Muscle layer of colon (tissue), 2 donors: Measurements from ENCODE around the gene CRNN.

Experiments
- H3K27ac ChIP-seq: one replicate; pipeline ENCODE4 v1.7.0; 2013; ENCODE audit warnings: low read depth, mild to moderate bottlenecking, low read length, moderate library complexity
- H3K27me3 ChIP-seq, 2 donors: one replicate each; pipeline ENCODE4 v1.7.0; 2013; ENCODE audit warnings: low read length in 2 of 2, mild to moderate bottlenecking in 2 of 2; ENCODE audit not compliant: insufficient read depth in 2 of 2, control insufficient read depth in 1 of 2
- H3K36me3 ChIP-seq: one replicate; pipeline ENCODE4 v1.7.0; 2013; ENCODE audit warnings: mild to moderate bottlenecking, low read length; ENCODE audit not compliant: insufficient read depth
- H3K4me1 ChIP-seq: one replicate; pipeline ENCODE4 v1.7.0; 2013; ENCODE audit warnings: mild to moderate bottlenecking, low read length; ENCODE audit not compliant: insufficient read depth
- H3K4me3 ChIP-seq, 2 donors: one replicate each; pipeline ENCODE4 v1.7.0; 2013; ENCODE audit warnings: low read length in 2 of 2, low read depth in 1 of 2, mild to moderate bottlenecking in 1 of 2, moderate library complexity in 1 of 2
- H3K9ac ChIP-seq: one replicate; pipeline ENCODE4 v1.7.0; 2013; ENCODE audit warnings: low read length
- H3K9me3 ChIP-seq: one replicate; pipeline ENCODE4 v1.7.0; 2013; ENCODE audit warnings: mild to moderate bottlenecking, low read length
- donor health status: abdominal sarcoma.
- donor health status: Adenocarcinoma of cecum.

Gene CRNN

GRCh38 chr1:152413909-152414308 is at the start of gene CRNN:
Gene CRNN, minus strand, starts transcription at chr1:152414263. Its CDS starts 2,030 bp downstream, at chr1:152412233.
- Histone ChIP-seq H3K9ac (no peak within 1 kb of the TSS), H3K4me1 (peaks cover 12% of the 10 kb centered on the region), H3K27ac (no peak within 1 kb of the TSS), H3K36me3 (no peaks in the 10 kb centered on the region), H3K4me3 (no peak within 1 kb of the TSS), H3K9me3 (no peaks in the 10 kb centered on the region), H3K27me3 (no peaks in the 10 kb centered on the region)

GRCh38 chr1:152462636-152463035 is 48.6 kb upstream of the CRNN start:
- no peaks in the 10 kb centered on the region for H3K27me3 ChIP-seq
- no peak overlapping the region for H3K27ac ChIP-seq
- H3K4me1 ChIP-seq: peaks cover 14% of the 10 kb centered on the region
- H3K9ac ChIP-seq: no peak overlapping the region
- H3K9me3 ChIP-seq: no peaks in the 10 kb centered on the region
- no peak overlapping the region for H3K4me3 ChIP-seq
- no peaks in the 10 kb centered on the region for H3K36me3 ChIP-seq

GRCh38 chr1:152461544-152461943 is 47.5 kb upstream of the CRNN start:
- H3K4me3 ChIP-seq: no peak overlapping the region
- no peaks in the 10 kb centered on the region for H3K36me3 ChIP-seq
- H3K27me3 ChIP-seq: no peaks in the 10 kb centered on the region
- H3K27ac ChIP-seq: no peak overlapping the region
- H3K9ac ChIP-seq: no peak overlapping the region
- no peaks in the 10 kb centered on the region for H3K9me3 ChIP-seq
- peaks cover 14% of the 10 kb centered on the region for H3K4me1 ChIP-seq

- Histone ChIP-seq H3K4me1 (peaks cover 14% of the 10 kb centered on the region), H3K4me3 (no peak overlapping the region), H3K9me3 (no peaks in the 10 kb centered on the region), H3K27me3 (no peaks in the 10 kb centered on the region), H3K36me3 (no peaks in the 10 kb centered on the region), H3K9ac (no peak overlapping the region), H3K27ac (no peak overlapping the region)
These were observed 46.5 kb upstream of the CRNN start for GRCh38 chr1:152460529-152460899.

- Histone ChIP-seq H3K9ac (no peak overlapping the region), H3K4me3 (no peak overlapping the region)
These were observed 45.8 kb upstream of the CRNN start for GRCh38 chr1:152459596-152460528.

GRCh38 chr1:152458384-152459185 is 44.5 kb upstream of the CRNN start:
- no peak overlapping the region for H3K9ac ChIP-seq
- H3K4me3 ChIP-seq: no peak overlapping the region
- H3K36me3 ChIP-seq: no peaks in the 10 kb centered on the region
- H3K4me1 ChIP-seq: peaks cover 14% of the 10 kb centered on the region
- no peaks in the 10 kb centered on the region for H3K27me3 ChIP-seq
- H3K9me3 ChIP-seq: no peaks in the 10 kb centered on the region
- H3K27ac ChIP-seq: no peak overlapping the region

More at GRCh38 chr1:152459596-152460528, 45.8 kb upstream of the CRNN start:
- H3K27ac ChIP-seq: no peak overlapping the region
- peaks cover 14% of the 10 kb centered on the region for H3K4me1 ChIP-seq
- no peaks in the 10 kb centered on the region for H3K36me3 ChIP-seq
- no peaks in the 10 kb centered on the region for H3K27me3 ChIP-seq
- H3K9me3 ChIP-seq: no peaks in the 10 kb centered on the region

GRCh38 chr1:152457561-152457960 is 43.5 kb upstream of the CRNN start:
- Histone ChIP-seq H3K36me3 (no peaks in the 10 kb centered on the region), H3K4me1 (peaks cover 14% of the 10 kb centered on the region), H3K27ac (no peak overlapping the region), H3K4me3 (no peak overlapping the region), H3K9ac (no peak overlapping the region), H3K27me3 (no peaks in the 10 kb centered on the region), H3K9me3 (no peaks in the 10 kb centered on the region)

- Histone ChIP-seq H3K9ac (no peak overlapping the region), H3K27ac (no peak overlapping the region), H3K4me1 (peaks cover 14% of the 10 kb centered on the region), H3K36me3 (no peaks in the 10 kb centered on the region), H3K27me3 (no peaks in the 10 kb centered on the region), H3K9me3 (no peaks in the 10 kb centered on the region), H3K4me3 (no peak overlapping the region)
These were observed 43.0 kb upstream of the CRNN start for GRCh38 chr1:152457071-152457470.

- Histone ChIP-seq H3K9me3 (no peaks in the 10 kb centered on the region), H3K27ac (no peak overlapping the region), H3K36me3 (no peaks in the 10 kb centered on the region), H3K27me3 (no peaks in the 10 kb centered on the region), H3K4me3 (no peak overlapping the region), H3K4me1 (peaks cover 16% of the 10 kb centered on the region), H3K9ac (no peak overlapping the region)
These were observed 37.2 kb upstream of the CRNN start for GRCh38 chr1:152451254-152451653.

- H3K4me1 ChIP-seq: peaks cover 16% of the 10 kb centered on the region
- no peaks in the 10 kb centered on the region for H3K27me3 ChIP-seq
- no peak overlapping the region for H3K27ac ChIP-seq
- H3K9me3 ChIP-seq: no peaks in the 10 kb centered on the region
- no peaks in the 10 kb centered on the region for H3K36me3 ChIP-seq
- H3K4me3 ChIP-seq: no peak overlapping the region
- H3K9ac ChIP-seq: no peak overlapping the region
These were observed 35.6 kb upstream of the CRNN start for GRCh38 chr1:152449661-152450060.

- no peak overlapping the region for H3K9ac ChIP-seq
These were observed 34.4 kb upstream of the CRNN start for GRCh38 chr1:152448496-152448895.

More at GRCh38 chr1:152448496-152448895, 34.4 kb upstream of the CRNN start:
- Histone ChIP-seq H3K27me3 (no peaks in the 10 kb centered on the region), H3K9me3 (no peaks in the 10 kb centered on the region), H3K4me3 (no peak overlapping the region), H3K4me1 (peaks cover 21% of the 10 kb centered on the region), H3K27ac (no peak overlapping the region), H3K36me3 (no peaks in the 10 kb centered on the region)
